Measurements from ENCODE around the gene CDK11A.
A peak's percentile ranks its signal among the peaks of the same experiment; 100 is the strongest.
"Not testable (repeated sequence)": the region's sequence is repeated elsewhere in the genome, so short reads cannot be mapped to it uniquely, and the experiment has no call there.

The CDK11A gene

GRCh38 chr1:1754051-1754815 is 30.1 kb upstream of the CDK11A start:
- DNase-seq (ENCODE audit: low read depth in 2 of 2) = no peak

DNA sequence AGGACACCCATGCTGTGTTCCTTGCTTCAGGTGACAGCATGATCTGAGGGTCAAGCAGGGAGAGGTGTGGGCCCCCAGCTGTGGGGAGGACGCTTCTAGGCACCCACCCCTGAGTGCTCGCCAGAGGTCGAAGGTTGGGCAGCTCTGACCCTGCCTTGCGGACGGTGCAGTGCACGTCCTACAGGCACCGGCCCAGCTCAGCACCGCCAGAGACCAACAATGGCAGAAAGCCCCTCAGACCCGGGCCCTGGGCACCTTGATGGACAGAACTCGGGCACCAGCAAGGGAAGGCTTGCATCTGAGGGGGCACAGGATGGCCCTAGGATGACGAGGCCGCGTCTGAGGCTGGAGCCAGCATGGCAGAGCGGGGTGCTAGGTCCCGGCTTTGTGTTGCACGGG is 29.4 kb upstream of the CDK11A start:
- no peak for DNase-seq (ENCODE audit: low read depth in 2 of 2)

GRCh38 chr1:1752636-1753606 is 28.8 kb upstream of the CDK11A start:
- no peak for DNase-seq (ENCODE audit: low read depth in 2 of 2)

DNA sequence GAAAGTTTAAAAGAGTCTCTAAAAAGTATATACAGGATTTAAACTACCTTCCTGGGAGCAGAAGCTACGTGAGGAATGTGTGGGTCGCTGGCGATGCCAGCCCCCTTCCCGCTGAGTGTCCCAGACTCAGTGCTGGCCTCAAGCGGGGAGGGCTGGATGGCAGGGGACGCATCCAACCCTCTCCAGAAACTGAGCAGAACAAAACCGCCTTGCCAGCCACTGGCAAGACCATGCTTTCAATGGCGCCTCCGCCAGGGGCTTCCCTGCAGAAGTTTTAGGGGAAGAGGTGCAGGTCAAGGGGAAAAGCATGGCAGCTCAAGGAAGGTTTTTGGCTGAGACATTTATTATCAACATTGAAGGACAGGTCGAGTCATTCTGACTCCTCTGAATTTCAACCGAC is 28.0 kb upstream of the CDK11A start:
- DNase-seq (ENCODE audit: low read depth in 2 of 2) = no peak

- DNase-seq (ENCODE audit: low read depth in 2 of 2) = not testable (repeated sequence)
Measured at GRCh38 chr1:1749941-1750340, 25.8 kb upstream of the CDK11A start.

DNA sequence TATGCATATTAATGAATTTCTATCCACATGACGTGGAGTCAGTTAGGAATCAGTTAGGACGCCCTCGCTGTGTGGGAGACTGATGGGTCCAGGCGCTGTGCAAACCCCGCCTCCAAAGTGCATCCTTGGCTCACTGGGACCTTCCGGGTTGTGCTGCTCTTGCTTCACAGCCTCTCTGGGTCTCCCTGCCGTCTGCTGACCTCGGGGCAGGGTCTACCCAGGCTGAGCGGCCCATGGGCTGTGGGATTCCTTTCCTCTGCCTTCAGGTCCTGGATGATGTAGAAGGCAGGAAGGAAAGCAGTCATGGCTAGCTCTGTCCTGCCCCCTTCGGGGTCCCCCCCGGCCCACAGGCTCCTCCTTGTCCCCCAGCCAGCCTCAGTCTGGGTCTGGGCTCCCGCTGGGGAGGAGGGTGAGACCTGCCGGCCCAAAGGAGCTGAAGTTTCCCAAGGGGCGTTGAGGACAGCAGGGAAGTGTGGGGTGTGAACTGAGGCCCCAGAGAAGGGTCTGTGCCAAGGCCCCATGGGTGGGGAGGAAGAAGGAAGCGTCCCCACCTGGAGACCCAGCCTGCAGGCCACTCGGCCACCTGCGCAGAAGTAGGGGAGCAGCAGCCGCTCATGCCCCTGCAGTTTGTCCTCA is 24.6 kb upstream of the CDK11A start:
- DNase-seq (ENCODE audit: low read depth in 2 of 2) = no peak

GRCh38 chr1:1746566-1746909 is 22.4 kb upstream of the CDK11A start:
- not testable (repeated sequence) for DNase-seq (ENCODE audit: low read depth in 2 of 2)

GRCh38 chr1:1745651-1746565 is 21.8 kb upstream of the CDK11A start:
- DNase-seq (ENCODE audit: low read depth in 2 of 2) = peak; percentile 52 to 76

- DNase-seq (ENCODE audit: low read depth in 2 of 2) = not testable (repeated sequence)
Measured at GRCh38 chr1:1742529-1742928, 18.4 kb upstream of the CDK11A start.

DNA sequence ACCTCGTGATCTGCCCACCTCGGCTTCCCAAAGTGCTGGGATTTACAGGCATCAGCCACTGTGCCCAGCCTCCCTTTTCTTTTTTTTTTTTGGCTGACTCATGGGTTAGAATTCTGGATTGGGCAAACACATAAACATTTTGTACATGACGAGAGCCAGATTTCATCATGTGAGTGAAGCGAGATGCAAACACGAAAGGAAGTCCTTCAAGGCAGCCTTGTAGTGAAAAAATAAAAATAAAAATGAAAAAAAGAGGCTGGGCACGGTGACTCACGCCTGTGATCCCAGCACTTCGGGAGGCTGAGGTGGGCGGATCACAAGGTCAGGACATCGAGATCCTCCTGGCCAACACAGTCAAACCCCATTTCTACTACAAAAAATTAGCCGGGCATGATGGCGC is 16.9 kb upstream of the CDK11A start:
- not testable (repeated sequence) for DNase-seq (ENCODE audit: low read depth in 2 of 2)

DNA sequence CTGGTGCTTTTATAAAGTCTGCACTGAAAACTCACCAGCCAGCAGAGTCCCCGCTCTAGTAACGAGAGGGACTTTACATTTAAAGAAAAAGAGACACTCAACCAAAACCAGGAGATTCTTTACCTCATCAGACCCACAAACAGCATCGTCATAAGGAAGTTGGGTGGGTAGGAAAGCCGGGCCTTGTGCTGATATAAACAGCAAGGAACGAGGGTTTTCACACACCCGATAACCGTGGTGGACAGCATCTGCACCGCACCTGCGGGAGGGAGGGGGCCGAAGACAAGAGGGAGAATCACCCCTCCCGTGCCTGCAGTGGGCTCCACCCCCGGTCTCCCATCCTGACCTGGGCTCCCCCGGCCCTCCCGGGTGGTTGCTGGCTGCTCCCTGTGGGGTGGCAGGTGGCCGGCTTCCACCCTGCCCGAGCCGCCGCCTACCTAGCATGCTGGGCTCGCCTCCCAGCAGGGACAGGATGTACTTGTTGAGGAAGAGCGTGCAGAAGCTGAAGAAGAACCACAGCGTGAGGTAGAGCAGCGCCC is 14.7 kb upstream of the CDK11A start:
- not testable (repeated sequence) for DNase-seq (ENCODE audit: low read depth in 2 of 2)

DNA sequence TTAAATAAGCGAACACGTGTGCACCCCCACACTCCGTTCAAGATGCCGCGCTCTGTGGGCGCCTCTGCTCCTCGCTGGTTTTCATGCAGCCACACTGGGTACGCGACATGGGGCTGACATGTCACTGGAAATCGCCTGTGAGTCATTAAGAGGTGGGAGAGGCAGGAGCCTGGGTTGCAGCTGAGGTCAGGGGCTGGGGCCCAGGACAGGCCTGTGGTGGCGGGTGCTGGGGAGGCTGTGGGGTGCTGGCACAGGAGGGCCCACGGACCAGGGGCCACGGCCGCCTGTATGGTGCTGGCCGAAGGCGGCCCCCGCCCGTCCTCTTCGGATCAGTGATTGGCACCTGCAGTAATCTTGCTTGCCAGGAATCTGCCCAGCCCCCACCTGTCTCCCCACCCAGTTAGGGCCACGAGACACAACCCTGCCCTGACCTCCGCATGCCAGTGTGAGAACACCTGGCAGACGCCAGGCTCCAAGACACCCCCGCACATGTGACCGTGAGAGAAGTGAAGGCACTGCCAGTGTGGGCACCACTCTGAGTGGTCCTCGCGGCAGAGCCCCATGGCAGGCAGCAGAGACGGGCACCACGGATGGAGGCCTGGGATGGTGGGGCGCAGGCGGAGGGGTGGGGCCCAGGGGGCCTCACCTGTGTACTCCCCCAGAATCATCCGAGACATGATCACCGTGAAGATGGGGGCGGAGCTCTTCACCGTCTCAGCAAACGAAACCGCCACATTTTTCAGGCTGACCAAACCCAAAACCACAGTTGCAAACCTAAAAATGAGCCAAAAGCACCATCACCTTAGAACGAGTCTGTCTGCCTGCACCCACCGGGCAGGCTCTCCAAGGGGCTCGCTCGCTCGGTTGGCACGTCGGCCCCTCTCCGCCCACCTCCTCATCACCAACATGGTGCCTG is 13.8 kb upstream of the CDK11A start:
- not testable (repeated sequence) for DNase-seq (ENCODE audit: low read depth in 2 of 2)

GRCh38 chr1:1732381-1732780 is 8.2 kb upstream of the CDK11A start:
- DNase-seq (ENCODE audit: low read depth in 2 of 2) = no peak

DNA sequence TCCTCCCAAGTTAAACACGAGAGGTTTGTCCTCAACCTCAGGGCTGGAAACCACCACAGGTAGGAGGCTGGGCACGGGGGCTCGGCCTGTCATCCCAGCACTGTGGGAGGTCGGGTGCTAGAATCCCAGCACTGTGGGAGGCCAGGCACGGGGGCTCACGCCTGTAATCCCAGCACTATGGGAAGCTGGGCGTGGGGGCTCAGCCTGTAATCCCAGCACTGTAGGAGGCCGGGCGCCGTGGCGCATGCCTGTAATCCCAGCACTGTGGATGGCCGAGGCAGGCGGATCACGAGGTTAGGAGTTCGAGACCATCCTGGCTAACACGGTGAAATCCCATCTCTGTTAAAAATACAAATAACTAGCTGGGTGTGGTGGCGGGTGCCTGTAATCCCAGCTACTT is 6.7 kb upstream of the CDK11A start:
- DNase-seq (ENCODE audit: low read depth in 2 of 2) = no peak

- DNase-seq (ENCODE audit: low read depth in 2 of 2) = not testable (repeated sequence)
Measured at GRCh38 chr1:1730230-1730629, 6.1 kb upstream of the CDK11A start.

- not testable (repeated sequence) for DNase-seq (ENCODE audit: low read depth in 2 of 2)
Measured at GRCh38 chr1:1729116-1729816, 5.1 kb upstream of the CDK11A start.

GRCh38 chr1:1728308-1729005 is 4.3 kb upstream of the CDK11A start:
- DNase-seq (ENCODE audit: low read depth in 2 of 2) = not testable (repeated sequence)

GRCh38 chr1:1727131-1727651 is 3.0 kb upstream of the CDK11A start:
- not testable (repeated sequence) for DNase-seq (ENCODE audit: low read depth in 2 of 2)
